ENCODE measurements around the gene TMC6. TPM values are rescaled to one million over a fixed set of nuclear protein-coding genes. Genes with fewer than 3 reads are reported as not detected.
A peak's percentile ranks its signal among the peaks of the same experiment; 100 is the strongest.

Gene TMC6
- total and polyA plus RNA-seq, 2 of the 4 experiments (the other 2 are of a cell fraction), result 0.19 TPM; not detected in 1

DNA sequence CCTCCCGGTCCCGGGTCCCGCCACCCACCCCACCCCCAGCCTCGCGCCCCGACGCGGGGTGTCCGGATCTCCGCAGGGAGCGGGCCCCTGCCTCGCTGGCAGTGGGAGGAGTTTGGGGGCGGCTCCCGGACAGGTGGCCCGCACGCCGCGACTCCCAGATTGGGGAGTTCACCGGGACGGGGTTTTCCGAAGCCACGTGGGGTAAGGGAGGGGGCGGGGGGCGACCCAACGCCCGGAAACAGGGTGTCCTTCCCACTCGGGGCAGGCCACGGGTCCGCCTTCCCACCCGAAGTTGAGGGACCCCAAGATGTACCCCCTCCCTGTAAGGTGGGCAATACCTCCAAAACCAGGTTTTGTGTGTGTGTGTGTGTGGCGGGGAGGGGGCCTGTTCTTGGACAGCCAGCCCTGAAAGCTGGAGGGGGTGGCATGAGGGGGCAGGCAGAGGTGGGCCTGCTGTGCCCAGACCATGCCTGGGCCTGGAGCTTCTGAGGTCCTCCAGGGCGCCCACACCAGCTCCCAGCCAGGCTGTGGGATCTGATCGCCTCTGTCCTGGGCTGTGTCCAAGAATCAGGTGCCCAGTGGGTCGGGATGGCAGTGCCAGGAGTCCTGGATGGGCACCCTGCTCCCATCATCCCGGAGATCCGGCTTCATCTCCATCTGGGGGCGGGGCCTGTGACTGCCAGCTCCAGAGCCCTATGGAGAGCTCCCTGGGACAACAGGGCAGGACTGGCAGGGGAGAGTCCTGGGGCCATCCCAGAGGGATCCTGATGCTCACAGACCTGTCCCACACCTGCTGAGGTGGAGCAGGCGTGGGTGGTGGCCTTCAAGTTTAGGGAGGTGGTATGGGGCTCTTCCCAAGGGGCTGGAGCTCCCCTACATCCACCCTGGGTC lies 40.6 kb upstream of the TMC6 start:
- Histone ChIP-seq H3K14ac (replicated peaks; ENCODE audit: low read depth, low read length) (0 out of 2 replicates have a peak overlapping the region, but pooled peaks have one; percentile 20), H2BK120ac (ENCODE audit: low read depth, low read length) (no peak overlapping the region), H4K20me1 (ENCODE audit: insufficient read depth, low read length) (peaks cover 6% of the 10 kb centered on the region; the same call in 1 of the 2 replicates), H3K56ac (ENCODE audit: extremely low read depth, insufficient read depth, low read length) (no peak overlapping the region), H3K18ac (ENCODE audit: low read depth, low read length) (no peak overlapping the region), H2BK15ac (ENCODE audit: low read depth, low read length) (no peak overlapping the region), H3K23ac (ENCODE audit: low read depth, low read length) (no peak overlapping the region), H3K79me1 (ENCODE audit: low read depth in 1 of 2, low read length in 2 of 2) (peaks cover 0 to 24% of the 10 kb centered on the region in 2 experiments; a peak in 2 of 4 replicates), H3K27me3 (ENCODE audit: control insufficient read depth, insufficient read depth, low read length) (no peaks in the 10 kb centered on the region), H3K4me3 (ENCODE audit: insufficient read depth, low read depth, low read length) (peak overlapping the region; percentile 92), H3K36me3 (ENCODE audit: control insufficient read depth, insufficient read depth, low read length) (no peaks in the 10 kb centered on the region), H3K9me3 (ENCODE audit: control insufficient read depth, insufficient read depth, low read length) (no peaks in the 10 kb centered on the region), H4K8ac (ENCODE audit: low read depth in 2 of 2, low read length in 2 of 2) (peak overlapping the region in 1 of 2 experiments; percentile 76; a peak in 1 of 4 replicates), H2AK9ac (replicated peaks; ENCODE audit: low read depth, low read length, poor library complexity) (peak overlapping the region; percentile 81), H3K4me1 (ENCODE audit: control insufficient read depth, insufficient read depth, low read length) (peaks cover 13% of the 10 kb centered on the region), H2AFZ (replicated peaks; ENCODE audit: low read length, poor library complexity) (peak overlapping the region; percentile 97), H4K5ac (ENCODE audit: low read depth, low read length) (peak overlapping the region; percentile 33; the same call in 1 of the 2 replicates), H3K9me1 (ENCODE audit: insufficient read depth, low read length) (peaks cover 8% of the 10 kb centered on the region; the same call in 1 of the 2 replicates), H2AK5ac (ENCODE audit: low read depth, low read length) (peak overlapping the region; percentile 65), H3K9ac (ENCODE audit: low read depth, low read length) (no peak overlapping the region; the same call in 1 of the 2 replicates), H3K27ac (ENCODE audit: insufficient read depth, low read length) (no peak overlapping the region), H4K91ac (ENCODE audit: insufficient read depth, low read depth, low read length) (no peak overlapping the region), H3K4ac (ENCODE audit: low read depth, low read length) (0 out of 2 replicates have a peak overlapping the region, but pooled peaks have one; percentile 13), H2BK20ac (ENCODE audit: low read depth, low read length) (no peak overlapping the region), H3K4me2 (ENCODE audit: low read depth, low read length) (peak overlapping the region; percentile 82), H2BK5ac (ENCODE audit: low read depth, low read length, poor library complexity, severe bottlenecking) (no peak overlapping the region)
- in situ Hi-C loops (cut with MboI; ENCODE audit: low sequenced_read_pairs), result no loop called here
- BruUV-seq (replicated peaks), result no TSS peak
- ATAC-seq (ENCODE audit: low read depth) (peak; percentile 74), DNase-seq (peak; percentile 33)
- dilution Hi-C loops (cut with HindIII; ENCODE audit: low sequenced_read_pairs, unreplicated experiment), result no loop called here
- TF ChIP-seq POLR2A (IDR thresholded peaks at IDR 0.05; ENCODE audit: low read depth, low read length) (0 out of 2 replicates have a peak, but pooled peaks have one; percentile 17), BHLHE40 (IDR thresholded peaks at IDR 0.05; ENCODE audit: low read depth, low read length) (no peak), MXI1 (IDR thresholded peaks at IDR 0.05; ENCODE audit: borderline replicate concordance, low read depth, low read length) (peak; percentile 29; the same call in 1 of the 2 replicates)
- ChIA-PET POLR2A (ENCODE audit: unreplicated experiment) (no interaction called here), CTCF (no interaction called here)
- WGBS, 2 experiments (ENCODE audit: extremely low coverage in 2 of 2, insufficient read length in 1 of 2), result 40% methylated on average over 6 of the region's 38 CpGs; no CpG with 5 or more reads in 1 of the 2 experiments
- intact Hi-C loops (cut with micrococcal nuclease), result no loop called here

Measured in IMR-90 (cell line).